B cell (primary cell): ENCODE data around the gene MTHFS.

Experiments
- EZH2 ChIP-seq: IDR thresholded peaks from 2 replicates; pipeline ENCODE4 v1.6.1; 2012; ENCODE audit warnings: borderline replicate concordance, low read depth, mild to moderate bottlenecking, moderate library complexity, low read length; ENCODE audit not compliant: insufficient read depth, poor library complexity, severe bottlenecking
- TF ChIP-seq, protein P1 (sequence below): fragments of 200-600 bp; IDR thresholded peaks from one replicate; pipeline ENCODE4 v1.8.0; 2022; ENCODE audit warnings: antibody characterized with exemption, mild to moderate bottlenecking

GRCh38 chr15:79858469-79858868, 38.3 kb downstream of the MTHFS start:
- TF ChIP-seq, protein P1, sequence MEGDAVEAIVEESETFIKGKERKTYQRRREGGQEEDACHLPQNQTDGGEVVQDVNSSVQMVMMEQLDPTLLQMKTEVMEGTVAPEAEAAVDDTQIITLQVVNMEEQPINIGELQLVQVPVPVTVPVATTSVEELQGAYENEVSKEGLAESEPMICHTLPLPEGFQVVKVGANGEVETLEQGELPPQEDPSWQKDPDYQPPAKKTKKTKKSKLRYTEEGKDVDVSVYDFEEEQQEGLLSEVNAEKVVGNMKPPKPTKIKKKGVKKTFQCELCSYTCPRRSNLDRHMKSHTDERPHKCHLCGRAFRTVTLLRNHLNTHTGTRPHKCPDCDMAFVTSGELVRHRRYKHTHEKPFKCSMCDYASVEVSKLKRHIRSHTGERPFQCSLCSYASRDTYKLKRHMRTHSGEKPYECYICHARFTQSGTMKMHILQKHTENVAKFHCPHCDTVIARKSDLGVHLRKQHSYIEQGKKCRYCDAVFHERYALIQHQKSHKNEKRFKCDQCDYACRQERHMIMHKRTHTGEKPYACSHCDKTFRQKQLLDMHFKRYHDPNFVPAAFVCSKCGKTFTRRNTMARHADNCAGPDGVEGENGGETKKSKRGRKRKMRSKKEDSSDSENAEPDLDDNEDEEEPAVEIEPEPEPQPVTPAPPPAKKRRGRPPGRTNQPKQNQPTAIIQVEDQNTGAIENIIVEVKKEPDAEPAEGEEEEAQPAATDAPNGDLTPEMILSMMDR: no peak
- no peak for TF ChIP-seq EZH2
